Activated CD4-positive, CD25-positive, alpha-beta regulatory T cell (primary cell): ENCODE measurements around the gene CRISPLD2.

Experiments
- DNase-seq, 4 experiments: peaks; one replicate each; lab custom pipeline; 2025; lab: John Stamatoyannopoulos, UW

Gene CRISPLD2

GRCh38 chr16:84884596-84885341 is 65.0 kb downstream of the CRISPLD2 start:
- no peak for DNase-seq

DNA sequence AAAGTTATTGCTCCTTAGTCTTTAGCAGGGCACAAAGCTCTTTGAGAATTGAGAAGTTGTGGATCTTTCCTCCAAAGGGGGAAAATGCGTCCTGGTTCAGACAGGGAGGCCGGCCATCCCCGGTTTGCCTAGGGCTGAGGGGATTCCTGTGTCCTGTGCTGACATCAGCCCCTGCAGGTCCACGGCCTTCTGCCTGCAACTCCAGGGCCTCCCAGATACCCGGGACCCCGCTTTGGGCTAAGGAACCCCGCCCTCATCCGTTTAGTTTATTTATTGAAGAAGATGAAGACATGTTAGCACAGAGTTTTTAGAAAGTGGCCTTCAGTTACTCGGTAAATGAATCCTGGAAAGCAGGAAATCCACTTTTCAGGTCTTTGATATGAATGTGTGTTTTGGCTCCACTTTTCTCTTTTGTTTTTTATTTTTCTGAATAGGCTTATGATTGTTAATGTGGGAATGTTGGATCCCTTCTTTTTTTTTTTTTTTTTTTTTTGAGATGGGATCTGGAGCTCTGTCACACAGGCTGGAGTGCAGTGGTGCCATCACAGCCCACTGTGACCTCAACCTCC is 65.6 kb downstream of the CRISPLD2 start:
- DNase-seq, result no peak

- DNase-seq, result no peak
These were observed 66.8 kb downstream of the CRISPLD2 start for GRCh38 chr16:84886497-84887090.

GRCh38 chr16:84887207-84887606 is 67.4 kb downstream of the CRISPLD2 start:
- DNase-seq, result no peak

GRCh38 chr16:84888450-84888849 is 68.7 kb downstream of the CRISPLD2 start:
- DNase-seq, result no peak

DNA sequence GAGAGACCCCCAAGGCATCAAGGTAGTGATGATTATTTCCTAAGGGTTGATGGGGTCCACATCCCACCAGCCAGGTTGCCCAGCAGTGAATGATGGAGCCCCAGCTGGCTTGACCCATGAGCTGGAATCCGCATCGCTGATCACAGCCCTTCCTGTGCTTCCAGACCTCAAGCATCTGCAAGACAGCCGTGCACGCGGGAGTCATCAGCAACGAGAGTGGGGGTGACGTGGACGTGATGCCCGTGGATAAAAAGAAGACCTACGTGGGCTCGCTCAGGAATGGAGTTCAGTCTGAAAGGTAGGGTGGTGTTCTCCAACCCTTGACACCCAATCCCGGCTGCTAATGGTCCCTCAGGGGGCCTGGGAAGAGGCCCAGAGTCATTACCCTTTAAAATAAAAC is 69.3 kb downstream of the CRISPLD2 start:
- no peak for DNase-seq

GRCh38 chr16:84890427-84890826 is 70.6 kb downstream of the CRISPLD2 start:
- no peak for DNase-seq

- DNase-seq, result no peak
These were observed 71.5 kb downstream of the CRISPLD2 start for GRCh38 chr16:84891149-84891795.

DNA sequence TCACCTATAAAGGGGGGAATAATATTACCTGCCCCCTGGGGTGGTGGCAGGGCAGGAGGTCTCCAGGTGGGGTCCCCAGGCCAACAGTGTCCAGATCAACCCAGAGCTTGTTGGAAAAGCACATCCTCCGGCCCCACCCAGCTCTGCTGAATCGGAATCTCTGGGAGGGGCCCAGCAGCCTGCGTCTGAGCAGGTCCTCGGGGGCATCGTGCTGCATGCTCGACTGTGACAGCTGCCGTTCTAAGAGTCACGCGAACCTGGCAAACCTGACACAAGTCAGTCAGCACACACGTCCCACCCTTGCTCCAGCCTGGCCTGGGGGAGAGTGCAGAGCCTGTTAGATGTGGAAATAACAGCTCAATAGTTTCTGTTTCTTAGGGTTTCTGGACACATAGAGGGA is 72.3 kb downstream of the CRISPLD2 start:
- no peak for DNase-seq

DNA sequence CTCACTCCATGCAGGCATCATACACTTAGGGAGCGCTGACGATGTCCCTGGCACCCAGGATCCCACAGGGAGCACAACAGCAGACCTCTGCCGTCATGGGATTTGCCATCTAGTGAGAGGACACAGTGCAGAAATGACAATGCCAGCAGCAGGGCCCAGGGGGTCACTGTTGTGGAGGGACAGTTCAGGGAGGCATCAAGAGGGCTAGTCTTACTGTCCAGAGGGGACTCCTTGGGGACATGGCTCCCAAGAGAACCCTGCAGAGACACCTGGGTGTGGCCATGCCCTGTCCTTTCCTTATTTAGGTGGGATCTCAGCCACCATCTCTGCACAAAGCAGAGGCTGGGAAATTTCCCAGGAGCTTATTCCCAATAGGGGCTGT is 73.7 kb downstream of the CRISPLD2 start:
- DNase-seq, result no peak

GRCh38 chr16:84893849-84894599 is 74.2 kb downstream of the CRISPLD2 start:
- no peak for DNase-seq

DNA sequence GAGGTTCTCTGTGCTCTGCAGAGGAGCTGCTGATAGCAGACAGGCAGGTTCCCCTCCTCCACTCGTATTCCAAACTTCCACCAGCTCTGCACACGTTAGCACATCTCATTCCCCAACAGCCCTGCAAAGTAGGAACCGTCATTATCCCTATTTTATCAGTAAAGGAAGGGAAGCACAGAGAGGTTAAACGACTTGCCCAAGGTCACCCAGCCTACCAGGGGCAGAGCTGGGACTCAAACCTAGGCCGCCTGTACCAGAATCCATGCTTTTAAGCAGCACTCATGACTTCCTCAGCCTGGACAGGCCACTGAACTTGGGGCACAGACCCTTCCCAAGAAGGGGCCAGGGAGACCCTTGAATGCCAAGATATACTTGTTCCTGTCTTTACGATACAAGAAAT is 75.2 kb downstream of the CRISPLD2 start:
- no peak for DNase-seq

- no peak for DNase-seq
These were observed 77.1 kb downstream of the CRISPLD2 start for GRCh38 chr16:84896847-84897246.

- DNase-seq, result no peak
These were observed 78.2 kb downstream of the CRISPLD2 start for GRCh38 chr16:84897911-84898377.

DNA sequence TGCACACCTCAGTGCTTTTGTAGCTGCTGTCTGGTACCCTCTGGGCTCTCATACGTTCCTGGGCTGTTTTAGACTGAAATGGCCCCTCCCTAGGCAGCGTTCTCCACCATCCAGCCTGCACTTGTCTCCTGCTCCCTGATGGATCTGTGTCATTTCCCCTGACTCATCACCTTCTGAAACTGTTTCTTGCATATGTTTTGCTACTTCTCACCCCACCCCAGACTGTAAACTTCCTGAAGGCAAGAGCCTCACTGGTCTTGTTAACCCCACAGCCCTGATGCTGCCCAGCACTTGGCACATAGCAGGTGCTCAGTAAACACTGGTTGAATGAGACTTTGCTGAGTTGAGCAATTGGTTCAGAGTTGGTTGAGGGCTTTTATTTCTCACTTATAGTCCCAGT is 78.7 kb downstream of the CRISPLD2 start:
- no peak for DNase-seq

- DNase-seq, result no peak
These were observed 79.6 kb downstream of the CRISPLD2 start for GRCh38 chr16:84899414-84899813.

- no peak for DNase-seq
These were observed 86.2 kb downstream of the CRISPLD2 start for GRCh38 chr16:84905965-84906460.

DNA sequence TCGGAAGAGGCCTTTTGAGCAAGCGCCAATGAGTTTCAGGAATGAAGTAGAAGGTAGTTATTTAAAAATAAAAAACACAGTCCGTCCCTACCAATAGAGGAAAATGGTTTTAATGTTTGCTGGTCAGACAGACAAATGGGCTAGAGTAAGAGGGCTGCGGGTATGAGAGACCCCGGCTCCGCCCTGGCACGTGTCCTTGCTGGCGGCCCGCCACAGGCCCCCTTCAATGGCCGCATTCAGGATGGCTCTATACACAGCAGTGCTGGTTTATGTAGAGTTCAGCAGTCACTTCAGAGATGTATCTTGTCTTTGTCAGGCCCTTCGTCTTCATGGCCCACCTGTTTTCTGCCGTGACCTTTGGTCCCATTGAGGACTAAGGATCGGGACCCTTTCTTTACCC is 87.3 kb downstream of the CRISPLD2 start:
- no peak for DNase-seq

DNA sequence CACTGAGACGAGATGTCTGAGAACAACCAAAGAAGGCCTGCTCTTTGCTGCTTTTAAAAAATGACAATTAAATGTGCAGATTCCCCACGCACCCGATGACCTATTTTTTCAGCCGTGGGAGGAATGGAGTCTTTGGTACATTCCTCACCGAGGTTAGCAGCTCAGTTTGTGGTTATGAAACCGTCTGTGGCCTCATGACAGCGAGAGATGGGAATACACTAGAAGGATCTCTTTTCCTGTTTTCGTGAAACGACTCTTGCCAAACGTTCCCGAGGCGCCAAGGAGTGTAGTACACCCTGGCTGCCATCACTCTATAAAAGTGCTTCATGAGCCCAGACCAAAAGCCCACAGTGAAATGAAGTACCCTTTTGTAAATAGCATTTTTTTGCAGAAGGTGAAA is 87.8 kb downstream of the CRISPLD2 start:
- DNase-seq, result no peak

DNA sequence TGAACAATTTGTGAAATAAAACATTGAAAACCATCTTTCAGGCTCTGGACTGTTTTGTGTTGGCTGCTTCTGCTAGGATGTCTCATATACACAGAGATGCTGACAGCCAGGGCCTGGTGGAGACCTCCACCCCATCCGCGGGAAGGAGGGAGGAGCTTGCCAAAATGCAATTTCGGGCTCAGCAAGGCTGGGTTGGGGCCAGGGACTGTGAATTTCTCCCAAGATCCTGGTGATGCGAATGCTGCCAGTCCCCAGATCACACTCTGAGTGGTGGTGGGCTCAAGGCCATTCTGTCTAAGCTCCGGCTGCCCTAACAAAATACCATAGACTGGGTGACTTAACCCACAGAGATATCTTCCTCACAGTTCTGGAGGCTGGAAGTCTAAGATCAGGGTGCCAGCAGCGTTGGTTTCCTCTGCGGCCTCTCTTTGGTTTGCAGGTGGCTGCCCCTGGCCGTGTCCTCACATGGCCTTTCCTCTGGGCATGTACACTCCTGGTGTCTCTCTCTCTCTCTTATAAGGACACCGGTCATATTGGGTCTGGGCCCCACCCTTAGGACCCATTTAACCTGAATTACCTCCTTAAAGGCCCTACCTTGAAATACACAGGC is 89.8 kb downstream of the CRISPLD2 start:
- no peak for DNase-seq

DNA sequence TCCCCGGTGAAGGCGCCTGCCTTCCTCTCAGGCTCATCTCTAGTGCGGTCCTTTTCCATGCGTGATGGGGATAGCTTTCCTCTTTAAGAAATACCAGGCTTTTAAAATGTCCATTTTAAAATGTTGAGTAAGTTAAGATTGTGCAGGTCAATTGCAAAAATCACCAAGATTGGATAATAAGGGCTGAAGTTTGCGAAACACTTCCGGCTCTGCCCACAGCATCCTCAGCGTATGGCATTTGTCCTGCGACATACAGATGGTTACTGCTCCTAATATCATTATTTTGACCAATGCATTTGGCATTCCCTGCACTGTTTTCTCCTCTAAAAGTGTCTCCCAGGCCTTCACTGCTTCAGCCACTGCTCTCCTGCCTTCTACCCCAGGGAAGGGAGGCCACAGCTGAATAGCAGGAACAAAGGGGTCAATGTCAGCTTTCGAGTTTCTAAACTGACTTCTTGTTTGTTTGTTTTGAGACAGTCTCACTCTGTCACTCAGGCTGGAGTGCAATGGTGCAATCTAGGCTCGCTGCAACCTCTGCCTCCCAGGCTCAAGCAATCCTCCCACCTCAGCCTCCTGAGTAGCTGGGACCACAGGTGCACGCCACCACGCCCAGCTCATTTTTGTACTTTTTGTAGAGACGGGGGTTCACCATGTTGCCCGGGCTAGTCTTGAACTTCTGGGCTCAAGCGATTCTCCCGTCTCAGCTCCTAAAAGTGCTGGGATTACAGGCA is 91.9 kb downstream of the CRISPLD2 start:
- no peak for DNase-seq
